ENCODE results near the gene KCNC2.

DNA sequence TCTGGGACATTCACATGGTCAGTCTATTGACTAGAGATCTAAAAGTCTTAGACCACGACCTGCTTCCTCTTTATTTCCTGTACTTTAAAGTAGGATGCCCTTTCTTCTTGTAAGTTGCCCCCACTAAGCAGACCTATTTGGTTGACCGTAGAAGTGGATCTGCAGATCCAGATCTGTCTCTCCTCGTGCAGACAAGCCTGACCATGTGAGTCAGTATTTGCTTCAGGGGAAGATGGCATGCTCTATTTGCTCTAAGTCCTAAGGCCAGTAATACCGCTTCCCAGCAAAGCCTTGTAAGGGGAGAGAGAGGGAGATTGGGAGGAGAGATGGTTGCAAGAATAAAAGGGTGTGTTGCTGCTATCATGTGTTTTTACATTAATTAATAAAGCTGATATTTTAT lies 46.8 kb downstream of the KCNC2 start:
- TF ChIP-seq POLR2A (IDR thresholded peaks at IDR 0.05) (no peak), POLR2AphosphoS5 (IDR thresholded peaks at IDR 0.05) (no peak)

Measured in prostate gland (tissue), 1 donor.